Left lung (tissue), 10 donors: ENCODE results near the gene BLVRB. TPM values are rescaled to one million over a fixed set of nuclear protein-coding genes. Genes with fewer than 3 reads are reported as not detected.
"Not testable (repeated sequence)": the region's sequence is repeated elsewhere in the genome, so short reads cannot be mapped to it uniquely, and the experiment has no call there.

Experiments
- ATAC-seq: fragments of 200-7000 bp; cut with Tn5 transposase; one replicate; pipeline ENCODE4 v1.9.1; 2020; ENCODE audit warnings: moderate library complexity
- DNase-seq, 4 donors: peaks; one replicate each; pipeline ENCODE4 v3.0.0-alpha.2; 2013 to 2020
- H3K27ac ChIP-seq, 2 donors: fragments of 200-600 bp; sonication (generic) in 1 of 2; one replicate each; pipeline versions ENCODE4 v1.5.0 to v1.8.0; 2020 to 2021
- H3K27me3 ChIP-seq, 2 donors: fragments of 200-600 bp; sonication (generic) in 1 of 2; one replicate each; pipeline versions ENCODE4 v1.5.0 to v1.8.0; 2020 to 2021
- H3K36me3 ChIP-seq, 2 donors: fragments of 200-600 bp; sonication (generic) in 1 of 2; one replicate each; pipeline versions ENCODE4 v1.5.0 to v1.8.0; 2020 to 2021
- H3K4me1 ChIP-seq, 2 donors: fragments of 200-600 bp; one replicate each; pipeline ENCODE4 v1.8.0; 2021
- H3K4me3 ChIP-seq, 2 donors: fragments of 200-600 bp; sonication (generic) in 1 of 2; one replicate each; pipeline versions ENCODE4 v1.5.0 to v1.8.0; 2020 to 2021; ENCODE audit warnings: mild to moderate bottlenecking in 1 of 2
- H3K9me3 ChIP-seq, 2 donors: fragments of 200-600 bp; sonication (generic) in 1 of 2; one replicate each; pipeline versions ENCODE4 v1.5.0 to v1.8.0; 2020 to 2021
- intact Hi-C, 2 donors: fragments of 100-400 bp; cut with DNase I; formaldehyde crosslinking; loops; one replicate each; pipeline versions ENCODE4 v1.11.2 to v1.14.2; 2022
- polyA plus RNA-seq, 6 donors: library from polyadenylated mRNA; unstranded; fragments of 120-200 nt; gene quantifications; one replicate each; pipeline ENCODE4 v1.2.1, GENCODE V29; 2013; ENCODE audit not compliant: insufficient read length in 6 of 6
- total RNA-seq, 2 donors: library from RNA; stranded (reverse); fragmentation: NEBNext Ultra II Directional; extraction: Animal tissue kit (Norgen Biotek cat#: 25700); gene quantifications; one replicate each; pipeline ENCODE4 v1.2.1, GENCODE V29; 2021
- TF ChIP-seq, protein P1 (sequence below), 2 donors: fragments of 200-600 bp; sonication (generic) in 1 of 2; IDR thresholded peaks; one replicate each; pipeline versions ENCODE4 v1.5.0 to v1.8.0; 2021; ENCODE audit warnings: antibody characterized with exemption in 2 of 2
- donor health status: DM: no; HTN: yes; CAD: no.
- donor health status: DM: no; HTN: no; CAD: no.

The BLVRB gene
- total and polyA plus RNA-seq, 8 donors: 45.1 to 192 (median 62.0) TPM

DNA sequence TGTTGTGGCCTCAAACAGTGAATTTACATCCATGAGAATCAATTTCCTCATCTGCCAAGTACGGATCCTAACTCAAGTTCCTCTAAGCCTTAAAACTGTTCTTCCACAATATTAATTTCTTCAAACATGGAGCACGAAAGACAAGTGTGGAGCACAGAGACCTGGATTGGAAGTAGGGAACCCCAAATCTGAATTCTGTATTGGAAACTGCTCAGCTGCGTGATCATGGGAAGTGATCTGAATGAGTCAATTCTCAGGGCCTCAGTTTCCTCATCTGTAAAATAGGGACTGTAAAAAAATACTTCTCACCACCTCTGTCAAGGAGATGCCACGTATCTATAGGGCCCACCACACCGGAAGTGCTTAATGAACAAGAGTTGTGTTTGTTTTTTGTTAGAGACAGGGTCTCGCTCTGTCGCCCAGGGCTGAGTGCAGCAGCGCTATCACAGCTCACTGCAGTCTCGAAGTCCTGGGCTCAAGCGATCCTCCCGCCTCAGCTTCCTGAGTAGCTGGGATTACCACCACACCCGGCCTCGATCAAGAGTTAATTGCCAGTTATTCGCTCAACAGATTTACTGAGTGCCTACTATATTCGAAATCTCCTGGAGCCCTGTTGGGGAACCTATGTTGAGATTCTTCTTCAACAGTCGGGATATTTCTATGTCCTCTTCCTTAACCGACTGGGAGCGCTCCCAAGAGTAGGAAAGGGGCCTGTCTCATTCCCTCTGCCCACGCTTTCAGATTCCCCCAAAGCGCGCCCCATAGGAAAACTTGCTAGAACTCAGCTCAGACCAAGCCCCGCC is 23.0 kb downstream of the BLVRB start:
- TF ChIP-seq, protein P1, sequence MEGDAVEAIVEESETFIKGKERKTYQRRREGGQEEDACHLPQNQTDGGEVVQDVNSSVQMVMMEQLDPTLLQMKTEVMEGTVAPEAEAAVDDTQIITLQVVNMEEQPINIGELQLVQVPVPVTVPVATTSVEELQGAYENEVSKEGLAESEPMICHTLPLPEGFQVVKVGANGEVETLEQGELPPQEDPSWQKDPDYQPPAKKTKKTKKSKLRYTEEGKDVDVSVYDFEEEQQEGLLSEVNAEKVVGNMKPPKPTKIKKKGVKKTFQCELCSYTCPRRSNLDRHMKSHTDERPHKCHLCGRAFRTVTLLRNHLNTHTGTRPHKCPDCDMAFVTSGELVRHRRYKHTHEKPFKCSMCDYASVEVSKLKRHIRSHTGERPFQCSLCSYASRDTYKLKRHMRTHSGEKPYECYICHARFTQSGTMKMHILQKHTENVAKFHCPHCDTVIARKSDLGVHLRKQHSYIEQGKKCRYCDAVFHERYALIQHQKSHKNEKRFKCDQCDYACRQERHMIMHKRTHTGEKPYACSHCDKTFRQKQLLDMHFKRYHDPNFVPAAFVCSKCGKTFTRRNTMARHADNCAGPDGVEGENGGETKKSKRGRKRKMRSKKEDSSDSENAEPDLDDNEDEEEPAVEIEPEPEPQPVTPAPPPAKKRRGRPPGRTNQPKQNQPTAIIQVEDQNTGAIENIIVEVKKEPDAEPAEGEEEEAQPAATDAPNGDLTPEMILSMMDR (IDR thresholded peaks at IDR 0.05): no peak
- peak overlapping the region; percentile 61 to 95 for H3K27ac ChIP-seq
- H3K4me1 ChIP-seq: peaks cover 7 to 30% of the 10 kb centered on the region in 2 donors
- H3K9me3 ChIP-seq: no peaks in the 10 kb centered on the region
- ATAC-seq (no peak), DNase-seq (no peak)
- peaks cover 0 to 32% of the 10 kb centered on the region in 2 donors for H3K36me3 ChIP-seq
- no peaks in the 10 kb centered on the region for H3K27me3 ChIP-seq
- intact Hi-C loops: no loop called here
- H3K4me3 ChIP-seq: peak overlapping the region; percentile 31 to 78

DNA sequence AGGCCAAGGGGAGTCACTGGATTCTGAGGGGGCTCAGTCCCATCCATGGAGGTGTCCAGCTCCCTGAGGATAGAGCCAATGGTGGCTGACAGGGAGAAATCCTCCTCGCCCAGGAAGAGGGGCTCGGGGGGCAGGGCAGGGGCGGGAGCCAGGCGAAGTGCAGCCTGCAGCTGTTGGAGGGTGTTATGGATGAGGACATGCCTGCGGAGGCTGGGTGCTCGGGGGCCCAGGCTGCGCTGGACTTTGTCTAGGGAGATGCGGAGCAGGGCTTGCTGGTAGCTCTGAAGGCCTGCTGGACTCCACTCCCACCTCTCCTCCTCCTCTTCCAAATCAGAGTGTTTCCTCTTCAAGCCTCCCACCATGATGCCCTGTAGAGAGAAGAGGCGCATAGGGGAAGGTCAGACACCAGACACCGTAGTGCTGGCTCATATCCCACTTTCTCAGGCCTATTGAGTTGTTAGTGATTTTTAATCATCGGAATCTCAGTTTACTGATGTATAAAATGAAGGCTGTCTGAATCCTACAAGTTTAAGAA is 23.8 kb downstream of the BLVRB start:
- Histone ChIP-seq H3K4me1 (peaks cover 7 to 30% of the 10 kb centered on the region in 2 donors), H3K4me3 (peak overlapping the region in 1 of 2 donors; percentile 78), H3K36me3 (peaks cover 0 to 24% of the 10 kb centered on the region in 2 donors), H3K9me3 (no peaks in the 10 kb centered on the region), H3K27me3 (no peaks in the 10 kb centered on the region), H3K27ac (peak overlapping the region in 1 of 2 donors; percentile 61)
- TF ChIP-seq, protein P1 (IDR thresholded peaks at IDR 0.05): no peak
- no peak for ATAC-seq
- no peak for DNase-seq
- intact Hi-C loops: no loop called here

DNA sequence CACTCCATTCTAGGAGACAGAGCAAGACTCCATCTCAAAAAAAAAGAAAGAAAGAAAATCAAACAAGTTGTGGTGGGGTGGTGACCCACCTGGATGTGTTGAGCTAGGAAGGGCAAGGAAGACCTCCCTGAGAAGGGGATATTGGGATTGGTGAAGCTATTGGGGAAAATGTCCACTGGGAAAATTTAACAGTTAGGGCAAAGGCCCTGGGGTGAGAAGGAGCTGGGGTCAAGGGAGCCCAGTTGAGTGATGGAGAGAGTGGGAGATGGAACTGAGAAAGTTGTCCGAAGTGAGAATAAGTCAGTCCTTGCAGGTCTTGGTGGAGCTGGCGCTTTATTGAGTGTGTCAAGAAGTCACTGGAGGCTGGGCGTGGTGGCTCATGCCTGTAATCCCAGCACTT is 27.3 kb downstream of the BLVRB start:
- Histone ChIP-seq H3K9me3 (no peaks in the 10 kb centered on the region), H3K27ac (no peak overlapping the region), H3K4me3 (no peak overlapping the region), H3K36me3 (peaks cover 0 to 21% of the 10 kb centered on the region in 2 donors), H3K4me1 (peaks cover 7 to 39% of the 10 kb centered on the region in 2 donors), H3K27me3 (no peaks in the 10 kb centered on the region)
- DNase-seq: no peak
- intact Hi-C loops: no loop called here
- ATAC-seq: no peak
- TF ChIP-seq, protein P1 (IDR thresholded peaks at IDR 0.05): no peak

DNA sequence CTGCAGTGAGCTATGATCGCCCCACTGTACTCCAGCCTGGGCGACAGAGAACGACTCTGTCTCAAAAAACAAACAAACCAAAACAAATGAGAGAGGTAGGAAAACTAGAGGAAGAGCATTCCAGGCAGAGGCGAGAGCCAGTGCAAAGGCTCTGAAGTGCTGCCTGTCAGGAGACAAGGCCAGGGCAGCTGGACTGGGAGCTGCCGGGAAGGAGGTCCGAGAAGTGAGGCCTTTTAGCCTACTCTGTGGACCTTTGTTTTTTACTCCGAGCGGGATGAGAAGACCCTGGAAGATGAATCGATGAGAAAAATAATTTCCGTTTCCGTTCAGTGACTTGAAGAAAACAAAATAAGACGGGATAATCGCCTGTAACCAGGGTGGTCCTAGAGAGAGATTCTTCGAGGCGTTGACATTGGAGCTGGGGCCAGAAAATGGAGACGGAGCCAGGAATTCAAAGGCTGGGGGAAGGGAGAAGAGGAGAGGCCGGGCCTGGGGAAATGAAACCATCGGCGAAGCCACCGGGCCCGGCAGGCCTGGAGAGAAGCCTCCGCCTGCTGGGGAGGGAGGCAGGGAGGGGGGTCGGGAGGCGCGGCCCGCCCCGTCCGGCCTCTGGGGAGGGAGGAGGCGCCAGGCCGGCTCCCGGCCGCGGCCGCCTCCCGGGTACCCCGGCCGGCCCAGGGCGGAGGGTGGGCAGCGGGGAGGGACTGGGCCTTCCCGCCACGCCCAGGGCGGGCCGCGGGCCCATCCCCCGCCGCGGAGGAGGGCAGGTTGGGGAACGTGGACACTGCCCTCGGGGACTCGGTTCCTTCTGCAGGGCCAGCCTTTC is 31.9 kb downstream of the BLVRB start:
- H3K4me3 ChIP-seq: peak overlapping the region; percentile 21 to 45

DNA sequence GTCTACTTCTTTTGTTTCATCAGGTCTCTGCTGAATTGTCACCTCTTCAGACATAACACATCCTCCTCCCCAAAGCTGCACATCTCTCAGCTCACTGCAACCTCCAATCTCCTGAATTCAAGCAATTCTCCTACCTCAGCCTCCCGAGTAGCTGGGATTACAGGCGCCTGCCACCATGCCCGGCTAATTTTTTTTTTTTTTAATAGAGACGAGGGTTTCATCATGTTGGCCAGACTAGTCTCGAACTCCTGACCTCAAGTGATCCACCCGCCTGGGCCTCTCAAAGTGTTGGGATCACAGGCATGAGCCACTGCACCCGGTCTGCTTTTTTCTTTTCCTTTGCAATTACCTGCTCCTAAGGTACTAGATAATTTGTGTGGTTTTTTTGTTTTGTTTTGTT is 32.8 kb downstream of the BLVRB start:
- H3K27me3 ChIP-seq, DNase-seq, H3K36me3 ChIP-seq, ATAC-seq, intact Hi-C loops, H3K9me3 ChIP-seq: not testable (repeated sequence)
- Histone ChIP-seq H3K27ac (peak overlapping the region; percentile 91 to 97), H3K4me1 (peaks cover 9 to 27% of the 10 kb centered on the region in 2 donors), H3K4me3 (peak overlapping the region; percentile 21 to 45)

More for the DNA sequence above, 31.9 kb downstream of the BLVRB start:
- H3K36me3 ChIP-seq: no peaks in the 10 kb centered on the region
- TF ChIP-seq, protein P1 (IDR thresholded peaks at IDR 0.05): peak in 1 of 2 donors; percentile 8
- intact Hi-C loops: no loop called here
- H3K9me3 ChIP-seq: no peaks in the 10 kb centered on the region
- ATAC-seq (peak; percentile 98), DNase-seq (peak; percentile 93 to 97 (median 95))
- peak overlapping the region; percentile 91 to 97 for H3K27ac ChIP-seq
- H3K27me3 ChIP-seq: no peaks in the 10 kb centered on the region
- H3K4me1 ChIP-seq: peaks cover 9 to 27% of the 10 kb centered on the region in 2 donors
